Measurements from ENCODE around the gene RUFY3.

GRCh38 chr4:70712604-70713452 is 8.9 kb upstream of the RUFY3 start:
- TF ChIP-seq CTCF (IDR thresholded peaks at IDR 0.05; ENCODE audit: low read depth, low read length, poor library complexity, severe bottlenecking): no peak
- TF ChIP-seq EZH2phosphoT487 (IDR thresholded peaks at IDR 0.05; ENCODE audit: borderline replicate concordance, low read length): no peak

Measured in DOHH2 (cell line).